GM19452 (cell line): ENCODE measurements around the gene DEFB132.

ENCODE experiments used
- ATAC-seq: cut with Tn5 transposase; IDR thresholded peaks from one replicate; pipeline ENCODE4 v1.9.1; 2021; ENCODE audit not compliant: unreplicated experiment

The DEFB132 gene

GRCh38 chr20:259981-260380, 2.5 kb downstream of the DEFB132 start:
- ATAC-seq = no peak

- no peak for ATAC-seq
Measured at GRCh38 chr20:263701-264100, 6.2 kb downstream of the DEFB132 start.

- ATAC-seq = peak; percentile 72
Measured at GRCh38 chr20:266596-267562, 9.4 kb downstream of the DEFB132 start.

- no peak for ATAC-seq
Measured at GRCh38 chr20:270517-270916, 13.0 kb downstream of the DEFB132 start.

- ATAC-seq = no peak
Measured at GRCh38 chr20:271069-271468, 13.5 kb downstream of the DEFB132 start.

- no peak for ATAC-seq
Measured at GRCh38 chr20:271528-271927, 14.0 kb downstream of the DEFB132 start.

GRCh38 chr20:272718-273117, 15.2 kb downstream of the DEFB132 start:
- ATAC-seq = no peak

GRCh38 chr20:273884-274283, 16.4 kb downstream of the DEFB132 start:
- no peak for ATAC-seq

GRCh38 chr20:275791-276190, 18.3 kb downstream of the DEFB132 start:
- ATAC-seq = no peak

GRCh38 chr20:276620-277495, 19.3 kb downstream of the DEFB132 start:
- ATAC-seq = no peak

GRCh38 chr20:277496-277781, 19.9 kb downstream of the DEFB132 start:
- ATAC-seq = no peak

- no peak for ATAC-seq
Measured at GRCh38 chr20:278181-278580, 20.7 kb downstream of the DEFB132 start.

GRCh38 chr20:278607-279571, 21.4 kb downstream of the DEFB132 start:
- ATAC-seq = no peak

- no peak for ATAC-seq
Measured at GRCh38 chr20:284172-284571, 26.6 kb downstream of the DEFB132 start.

- ATAC-seq = no peak
Measured at GRCh38 chr20:286508-286907, 29.0 kb downstream of the DEFB132 start.

GRCh38 chr20:288956-289692, 31.6 kb downstream of the DEFB132 start:
- no peak for ATAC-seq

- no peak for ATAC-seq
Measured at GRCh38 chr20:289693-290083, 32.2 kb downstream of the DEFB132 start.

- ATAC-seq = peak; percentile 86
Measured at GRCh38 chr20:290084-290831, 32.7 kb downstream of the DEFB132 start, which contains the start of gene C20orf96. Gene C20orf96, minus strand, starts transcription at chr20:290750. Its CDS starts 140 bp downstream, at chr20:290610.

GRCh38 chr20:294602-295001, 37.1 kb downstream of the DEFB132 start:
- ATAC-seq = no peak
